ENCODE measurements around the gene RPS18. TPM values are rescaled to one million over a fixed set of nuclear protein-coding genes. Genes with fewer than 3 reads are reported as not detected.

Gene RPS18
- total RNA-seq, 1 experiment from 2014 or later = 7,996 TPM

GRCh38 chr6:33323623-33323948 lies 51.7 kb downstream of the RPS18 start:
- Histone ChIP-seq H3K27me3 (ENCODE audit: low read length) (no peaks in the 10 kb centered on the region), H3K79me2 (ENCODE audit: low read length) (peaks cover 29% of the 10 kb centered on the region), H3K9me2 (replicated peaks; ENCODE audit: insufficient read depth, low read length) (no peaks in the 10 kb centered on the region), H3K27ac (ENCODE audit: low read length) (peak overlapping the region; percentile 92), H3K9me3 (ENCODE audit: low read length) (no peaks in the 10 kb centered on the region), H3K4me3 (ENCODE audit: low read length) (peak overlapping the region; percentile 97), H3K4me2 (ENCODE audit: low read depth, low read length, poor library complexity, severe bottlenecking) (peak overlapping the region; percentile 92), H3K36me3 (ENCODE audit: insufficient read depth, low read length) (peaks cover 25% of the 10 kb centered on the region), H3K4me1 (ENCODE audit: low read length) (peaks cover 48% of the 10 kb centered on the region), H3K9ac (ENCODE audit: low read length) (peak overlapping the region; percentile 84), H2AFZ (ENCODE audit: low read length) (peak overlapping the region; percentile 73), H4K20me1 (ENCODE audit: insufficient read depth, low read depth, low read length) (peaks cover 20% of the 10 kb centered on the region)
- peak; percentile 65 for DNase-seq

- H3K9me2 ChIP-seq (replicated peaks; ENCODE audit: insufficient read depth, low read length) = no peaks in the 10 kb centered on the region
- H3K27me3 ChIP-seq (ENCODE audit: low read length) = no peaks in the 10 kb centered on the region
- peak overlapping the region; percentile 84 for H3K9ac ChIP-seq (ENCODE audit: low read length)
- peaks cover 42% of the 10 kb centered on the region for H3K4me1 ChIP-seq (ENCODE audit: low read length)
- H3K4me2 ChIP-seq (ENCODE audit: low read depth, low read length, poor library complexity, severe bottlenecking) = peak overlapping the region; percentile 92
- H3K79me2 ChIP-seq (ENCODE audit: low read length) = peaks cover 29% of the 10 kb centered on the region
- peaks cover 20% of the 10 kb centered on the region for H4K20me1 ChIP-seq (ENCODE audit: insufficient read depth, low read depth, low read length)
- H3K36me3 ChIP-seq (ENCODE audit: insufficient read depth, low read length) = peaks cover 20% of the 10 kb centered on the region
- H3K4me3 ChIP-seq (ENCODE audit: low read length) = peak overlapping the region; percentile 97
- peak overlapping the region; percentile 73 for H2AFZ ChIP-seq (ENCODE audit: low read length)
- DNase-seq = peak; percentile 89
- H3K9me3 ChIP-seq (ENCODE audit: low read length) = no peaks in the 10 kb centered on the region
- H3K27ac ChIP-seq (ENCODE audit: low read length) = peak overlapping the region; percentile 92
Measured at GRCh38 chr6:33324125-33324524, 52.2 kb downstream of the RPS18 start.

Other genes with a start within 250 kb of the RPS18 start
- gene HLA-DPA1, start 198.4 kb upstream of the RPS18 start, total RNA-seq (2014; rRNA removed; shearing (Covaris generic); ENCODE audit: low replicate concordance) = 571 and 780 TPM in 2 replicates
- 236 and 601 TPM in 2 replicates for gene HLA-DPB1, start 196.1 kb upstream of the RPS18 start, total RNA-seq (2014; rRNA removed; shearing (Covaris generic); ENCODE audit: low replicate concordance)
- 0.41 and 1.0 TPM in 2 replicates for gene COL11A2, start 79.6 kb upstream of the RPS18 start, total RNA-seq (2014; rRNA removed; shearing (Covaris generic); ENCODE audit: low replicate concordance)
- 26.2 and 31.1 TPM in 2 replicates for gene RXRB, start 71.4 kb upstream of the RPS18 start, total RNA-seq (2014; rRNA removed; shearing (Covaris generic); ENCODE audit: low replicate concordance)
- 14.0 and 31.9 TPM in 2 replicates for gene SLC39A7, start 71.2 kb upstream of the RPS18 start, total RNA-seq (2014; rRNA removed; shearing (Covaris generic); ENCODE audit: low replicate concordance)
- 15.5 and 26.2 TPM in 2 replicates for gene HSD17B8, start 67.4 kb upstream of the RPS18 start, total RNA-seq (2014; rRNA removed; shearing (Covaris generic); ENCODE audit: low replicate concordance)
- 14.2 and 38.7 TPM in 2 replicates for gene RING1, start 63.6 kb upstream of the RPS18 start, total RNA-seq (2014; rRNA removed; shearing (Covaris generic); ENCODE audit: low replicate concordance)
- gene VPS52, start 199 bp upstream of the RPS18 start, total RNA-seq (2014; rRNA removed; shearing (Covaris generic); ENCODE audit: low replicate concordance) = 21.6 and 76.5 TPM in 2 replicates
- gene B3GALT4, start 5.0 kb downstream of the RPS18 start, total RNA-seq (2014; rRNA removed; shearing (Covaris generic); ENCODE audit: low replicate concordance) = 3.4 and 16.2 TPM in 2 replicates
- 59.6 and 91.1 TPM in 2 replicates for gene WDR46, start 17.2 kb downstream of the RPS18 start, total RNA-seq (2014; rRNA removed; shearing (Covaris generic); ENCODE audit: low replicate concordance)
- 66.7 and 126 TPM in 2 replicates for gene PFDN6, start 17.5 kb downstream of the RPS18 start, total RNA-seq (2014; rRNA removed; shearing (Covaris generic); ENCODE audit: low replicate concordance)
- gene RGL2, start 26.9 kb downstream of the RPS18 start, total RNA-seq (2014; rRNA removed; shearing (Covaris generic); ENCODE audit: low replicate concordance) = 35.1 and 47.2 TPM in 2 replicates
- 102 and 188 TPM in 2 replicates for gene TAPBP, start 42.0 kb downstream of the RPS18 start, total RNA-seq (2014; rRNA removed; shearing (Covaris generic); ENCODE audit: low replicate concordance)
- gene ZBTB22, start 45.7 kb downstream of the RPS18 start, total RNA-seq (2014; rRNA removed; shearing (Covaris generic); ENCODE audit: low replicate concordance) = 4.9 and 11.8 TPM in 2 replicates
- 45.8 and 55.6 TPM in 2 replicates for gene DAXX, start 50.9 kb downstream of the RPS18 start, total RNA-seq (2014; rRNA removed; shearing (Covaris generic); ENCODE audit: low replicate concordance)
- gene KIFC1, start 119.7 kb downstream of the RPS18 start, total RNA-seq (2014; rRNA removed; shearing (Covaris generic); ENCODE audit: low replicate concordance) = 37.8 and 42.8 TPM in 2 replicates
- gene PHF1, start 138.9 kb downstream of the RPS18 start, total RNA-seq (2014; rRNA removed; shearing (Covaris generic); ENCODE audit: low replicate concordance) = 32.6 and 66.6 TPM in 2 replicates
- gene CUTA, start 146.0 kb downstream of the RPS18 start, total RNA-seq (2014; rRNA removed; shearing (Covaris generic); ENCODE audit: low replicate concordance) = 223 and 260 TPM in 2 replicates
- gene SYNGAP1, start 148.0 kb downstream of the RPS18 start, total RNA-seq (2014; rRNA removed; shearing (Covaris generic); ENCODE audit: low replicate concordance) = 16.3 and 16.7 TPM in 2 replicates
- 5.1 and 6.8 TPM in 2 replicates for gene ZBTB9, start 182.5 kb downstream of the RPS18 start, total RNA-seq (2014; rRNA removed; shearing (Covaris generic); ENCODE audit: low replicate concordance)

Data from Karpas-422 (cell line).